Lung microvascular endothelial cell (primary cell): ENCODE data around the gene C2orf49. TPM values are rescaled to one million over a fixed set of nuclear protein-coding genes. Genes with fewer than 3 reads are reported as not detected.
A peak's percentile ranks its signal among the peaks of the same experiment; 100 is the strongest.
"Not testable (repeated sequence)": the region's sequence is repeated elsewhere in the genome, so short reads cannot be mapped to it uniquely, and the experiment has no call there.

Experiments used
- DNase-seq, 2 donors: peaks; one replicate each; pipeline versions ENCODE4 v3.0.0 to v3.0.0-alpha.2; 2010; ENCODE audit warnings: low read depth in 2 of 2
- total RNA-seq: library from RNA; depleted of rRNA; stranded (reverse); fragments of >200 nt; gene quantifications from 2 replicates; pipeline ENCODE4 v1.2.1, GENCODE V29; 2014

Gene C2orf49
- total RNA-seq, 1 donor from 2014 or later: 11.7 TPM

DNA sequence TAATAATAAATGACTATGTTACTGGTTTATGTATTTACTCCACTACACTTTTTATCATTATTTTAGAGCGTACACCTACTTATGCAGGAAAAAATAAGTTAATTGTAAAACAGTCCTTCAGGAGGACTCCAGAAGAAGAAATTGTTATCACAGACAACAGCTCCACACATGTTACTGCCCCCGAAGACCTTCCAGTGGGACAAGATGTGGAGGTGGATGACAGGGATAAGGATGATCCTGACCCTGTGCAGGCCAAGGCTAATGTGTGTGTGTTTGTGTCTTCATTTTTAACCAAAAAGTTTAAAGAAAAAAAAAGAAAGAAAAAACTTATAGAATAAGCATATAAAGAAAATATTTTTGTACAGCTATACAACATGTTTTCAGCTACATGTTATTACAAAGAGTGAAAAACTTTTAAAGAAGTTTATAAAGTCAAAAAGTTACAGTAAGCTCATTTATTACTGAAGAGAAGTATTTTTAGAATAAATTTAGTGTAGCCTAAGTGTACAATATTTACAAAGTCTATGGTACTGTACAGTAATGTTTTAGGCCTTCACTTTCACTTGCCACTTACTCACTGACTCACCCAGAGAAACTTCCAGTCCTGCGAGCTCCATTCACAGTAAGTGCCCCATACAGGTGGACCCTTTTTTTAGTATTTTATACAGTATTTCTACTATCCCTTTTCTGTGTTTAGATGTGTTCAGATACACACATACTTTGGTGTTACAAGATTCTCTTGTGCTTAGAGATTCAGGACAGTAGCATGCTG lies 15.3 kb upstream of the C2orf49 start:
- DNase-seq: peak in 1 of 2 donors; percentile 13

DNA sequence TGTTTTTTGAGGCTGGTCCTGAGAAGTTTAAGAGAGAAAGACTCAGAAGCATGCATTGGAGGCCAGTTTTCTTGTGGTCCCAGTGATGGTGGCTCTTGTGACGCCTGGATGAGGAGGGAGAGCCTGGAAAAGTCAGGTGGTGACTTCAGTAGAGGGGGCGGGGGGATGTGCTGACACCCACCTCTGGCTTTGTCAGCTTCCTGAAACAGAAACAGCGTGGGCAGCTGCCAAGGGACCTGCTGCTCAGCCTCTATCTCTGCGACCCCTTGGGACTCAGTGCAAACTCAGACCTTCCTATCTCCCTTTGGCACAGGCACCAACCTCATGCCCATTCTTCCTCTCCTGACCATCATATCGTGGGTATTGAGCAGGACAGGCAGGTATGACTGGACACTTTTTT lies 14.2 kb upstream of the C2orf49 start:
- DNase-seq: peak; percentile 16 to 68

DNA sequence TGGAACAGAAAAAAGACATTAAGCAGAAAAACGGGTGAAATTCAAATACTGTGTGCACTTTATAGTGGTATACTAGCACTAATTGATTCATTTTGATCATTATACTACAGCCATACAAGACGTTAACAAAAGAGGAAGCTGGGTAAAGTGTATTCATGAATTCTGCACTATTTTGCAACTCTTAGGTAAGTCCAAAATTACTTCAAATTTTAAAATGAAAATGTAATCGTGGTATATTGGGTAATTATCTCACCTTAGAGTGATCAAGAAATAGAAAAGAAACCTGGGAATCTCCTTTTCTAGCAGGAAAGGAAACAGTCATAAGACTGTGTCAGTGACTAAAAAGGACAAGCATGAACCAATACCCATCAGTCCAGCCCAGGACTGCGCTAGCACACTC lies 13.2 kb upstream of the C2orf49 start:
- no peak for DNase-seq

DNA sequence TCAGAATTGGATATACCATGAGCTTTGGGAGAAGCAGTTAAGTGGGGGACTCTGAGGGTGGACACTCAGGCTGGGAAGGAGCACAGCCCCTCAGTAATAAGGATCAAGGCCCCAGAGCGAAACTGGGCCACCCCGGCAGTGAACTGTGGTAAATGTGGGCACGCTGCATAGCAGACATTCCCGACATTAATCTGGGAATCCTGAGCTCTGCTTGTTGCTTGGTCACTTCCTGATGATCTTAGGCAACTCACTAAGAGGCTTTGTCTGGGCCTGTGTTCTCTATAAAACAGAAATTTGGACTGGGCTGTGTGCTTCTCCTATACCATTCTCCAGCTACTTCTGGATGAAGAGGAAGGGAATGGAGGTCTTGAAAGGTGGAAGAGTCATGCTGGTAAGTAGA lies 12.6 kb upstream of the C2orf49 start:
- peak; percentile 55 to 61 for DNase-seq

DNA sequence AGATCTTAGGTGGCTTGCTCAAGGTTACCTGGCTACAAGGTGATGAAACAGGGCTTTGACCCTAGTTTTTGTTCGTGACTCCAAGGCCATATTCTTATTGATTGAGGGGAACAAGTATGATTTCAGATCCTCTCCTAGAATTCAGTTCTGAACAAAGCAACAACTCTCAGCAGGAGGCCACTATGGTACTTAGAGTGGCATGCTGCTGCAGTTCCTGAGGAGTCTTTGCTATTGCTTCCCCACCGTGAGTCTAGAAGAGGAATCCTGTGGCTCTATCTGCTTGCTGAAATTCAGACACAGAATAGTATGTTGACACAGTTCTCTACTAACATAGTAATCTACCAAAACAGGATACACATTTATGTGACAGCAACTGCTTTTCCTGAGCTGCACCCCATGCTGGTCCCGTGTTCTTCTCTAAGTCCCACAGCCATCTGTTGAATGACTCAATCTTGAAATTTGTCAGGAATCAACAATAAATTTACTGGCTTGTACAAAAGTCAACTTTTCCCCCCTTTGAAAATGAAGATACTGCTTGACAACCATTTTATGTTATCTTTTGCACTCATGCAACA lies 11.9 kb upstream of the C2orf49 start:
- peak; percentile 94 to 95 for DNase-seq

DNA sequence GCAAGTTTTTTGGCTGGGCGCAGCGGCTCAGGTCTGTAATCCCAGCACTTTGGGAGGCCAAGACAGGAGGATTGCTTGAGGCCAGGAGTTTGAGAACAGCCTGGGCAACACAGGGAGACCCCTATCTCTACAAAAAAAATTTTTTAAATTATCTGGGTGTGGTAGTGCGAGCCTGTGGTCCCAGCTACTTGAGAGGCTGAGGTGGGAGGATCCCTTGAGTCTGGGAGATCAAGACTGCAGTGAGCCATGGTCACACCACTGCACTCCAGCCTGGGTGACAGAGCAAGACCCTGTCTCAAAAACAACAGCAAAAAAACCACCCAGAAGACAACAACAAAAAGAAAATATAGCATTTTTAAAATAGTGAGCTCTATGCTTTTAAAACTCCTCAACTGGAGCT lies 10.1 kb upstream of the C2orf49 start:
- not testable (repeated sequence) for DNase-seq

DNA sequence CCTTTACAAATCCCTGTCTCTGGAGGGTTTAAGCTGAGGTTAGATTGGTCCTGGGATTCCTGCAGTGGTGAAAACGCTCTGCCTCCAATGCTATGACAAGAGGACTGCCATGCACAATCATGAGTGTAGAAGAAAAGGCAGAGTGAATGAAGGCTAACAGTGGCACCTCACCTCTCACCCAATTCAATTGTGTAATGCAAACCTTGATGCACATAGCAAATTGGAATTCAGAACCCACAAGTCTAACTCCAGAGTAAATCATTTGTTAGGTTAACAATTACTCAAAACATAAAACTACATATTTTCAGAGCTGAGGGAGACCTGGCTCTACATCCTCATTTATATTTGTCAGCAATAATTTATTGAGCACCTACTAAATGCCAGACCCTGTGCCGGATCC lies 9.7 kb upstream of the C2orf49 start:
- DNase-seq: no peak

DNA sequence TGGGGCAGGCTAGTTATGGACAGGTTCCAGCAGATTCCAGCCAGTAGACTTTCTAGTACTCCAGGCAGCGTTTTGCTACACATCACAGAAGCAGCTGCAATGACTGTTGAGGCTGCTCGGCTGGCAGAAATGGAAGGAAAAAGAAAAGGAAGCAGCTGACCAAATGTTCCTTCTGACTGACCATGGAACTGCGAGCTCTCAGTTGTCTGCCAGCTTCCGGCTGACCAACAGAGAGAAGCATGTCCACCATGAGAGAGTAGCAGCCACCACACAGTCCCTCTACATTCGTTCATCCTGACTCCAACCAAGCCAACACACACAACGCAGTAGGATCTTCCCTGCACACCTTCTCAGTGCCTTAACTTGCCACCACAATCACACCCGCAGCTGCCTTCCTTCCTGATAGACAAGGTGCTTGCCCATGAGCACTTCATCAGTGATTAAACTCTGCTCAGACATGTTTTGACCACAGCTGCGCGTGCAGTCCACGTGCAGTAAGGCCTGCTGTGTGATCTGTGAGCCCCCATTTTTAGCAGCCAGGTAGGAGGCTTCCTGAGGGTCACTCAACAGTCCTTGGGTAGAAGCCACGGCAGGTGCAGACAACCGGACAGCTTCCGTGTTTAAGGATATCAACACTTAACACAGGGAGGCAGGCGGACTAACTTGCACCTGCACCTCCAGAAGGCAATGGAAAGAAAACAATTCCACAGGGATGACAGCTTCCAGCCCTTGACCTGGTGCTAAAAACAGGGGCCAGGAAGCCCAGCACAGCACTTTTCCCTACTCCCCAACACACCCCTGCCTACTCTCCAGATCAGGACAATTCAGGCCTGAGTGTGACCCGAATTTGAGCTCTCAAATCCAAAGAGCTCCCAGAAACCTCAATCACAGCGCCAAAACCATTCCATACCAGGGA lies 8.8 kb upstream of the C2orf49 start:
- DNase-seq: peak; percentile 79

DNA sequence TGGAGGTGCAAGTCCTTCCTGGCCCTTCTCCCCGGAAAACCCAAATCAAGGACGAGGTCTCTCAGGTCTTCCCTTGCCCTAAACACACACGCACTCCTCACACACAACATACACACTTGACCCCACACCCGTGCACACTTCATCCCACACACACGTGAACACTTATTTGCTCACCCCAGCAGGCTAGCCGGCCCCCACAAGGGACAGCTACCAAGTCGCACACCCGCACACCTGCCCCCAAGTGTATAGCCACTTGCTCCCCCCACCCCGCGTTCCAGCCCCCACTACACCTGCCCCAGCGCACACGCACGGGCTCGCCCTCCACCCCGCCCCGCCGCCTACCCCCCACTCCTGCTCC lies 8.2 kb upstream of the C2orf49 start:
- peak; percentile 22 to 26 for DNase-seq

DNA sequence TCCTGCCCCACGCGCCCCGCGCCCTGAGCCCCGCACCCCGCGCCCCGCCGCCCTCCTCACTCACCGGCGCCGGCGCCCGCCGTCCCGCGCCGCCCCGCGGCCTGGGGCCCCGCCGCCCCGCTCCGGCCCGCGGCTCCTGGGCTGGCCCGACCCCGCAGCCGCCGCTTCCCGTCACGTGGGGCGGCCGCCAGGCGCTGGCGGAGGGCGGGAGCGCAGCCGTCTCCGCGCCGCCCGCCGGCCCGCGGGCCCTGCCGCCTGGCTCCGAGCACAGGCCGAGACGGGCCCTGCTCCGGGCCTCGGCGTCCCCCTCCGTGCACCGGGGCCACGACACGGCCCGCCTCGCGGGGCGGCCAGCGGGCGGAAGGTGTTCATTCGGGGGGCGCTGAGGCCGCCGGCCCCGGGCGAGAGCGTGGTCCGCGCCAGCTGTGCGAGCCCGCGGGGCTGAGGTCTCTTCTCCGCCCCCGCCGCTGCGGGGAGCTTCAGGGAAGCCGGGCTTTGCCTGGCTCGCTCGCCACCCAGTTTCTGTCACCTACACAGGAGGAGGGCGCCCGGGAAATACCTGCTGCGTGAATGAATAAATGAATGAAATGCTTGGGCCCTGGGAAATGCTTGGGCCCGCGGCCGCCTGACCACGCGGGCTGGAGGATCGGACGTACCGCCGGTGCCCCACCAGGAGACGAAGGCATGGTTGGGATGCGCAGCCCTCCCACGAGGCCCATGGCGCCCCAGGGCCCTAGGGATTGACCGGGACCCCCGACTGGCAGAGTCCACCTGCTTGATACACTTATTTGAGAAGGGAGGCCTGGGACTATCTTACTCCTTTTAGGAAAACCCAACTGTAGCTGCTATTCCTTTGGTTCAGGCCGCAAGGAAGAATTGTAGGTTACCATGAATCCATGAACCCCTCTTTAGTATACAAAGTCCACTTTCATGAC lies 7.5 kb upstream of the C2orf49 start, which contains the start of gene TGFBRAP1:
TSS of gene TGFBRAP1 (minus strand) at position 175 of the 935 bp plus-strand sequence. CDS start 21,434 bp downstream, outside the sequence.
- peak; percentile 52 to 64 for DNase-seq

DNA sequence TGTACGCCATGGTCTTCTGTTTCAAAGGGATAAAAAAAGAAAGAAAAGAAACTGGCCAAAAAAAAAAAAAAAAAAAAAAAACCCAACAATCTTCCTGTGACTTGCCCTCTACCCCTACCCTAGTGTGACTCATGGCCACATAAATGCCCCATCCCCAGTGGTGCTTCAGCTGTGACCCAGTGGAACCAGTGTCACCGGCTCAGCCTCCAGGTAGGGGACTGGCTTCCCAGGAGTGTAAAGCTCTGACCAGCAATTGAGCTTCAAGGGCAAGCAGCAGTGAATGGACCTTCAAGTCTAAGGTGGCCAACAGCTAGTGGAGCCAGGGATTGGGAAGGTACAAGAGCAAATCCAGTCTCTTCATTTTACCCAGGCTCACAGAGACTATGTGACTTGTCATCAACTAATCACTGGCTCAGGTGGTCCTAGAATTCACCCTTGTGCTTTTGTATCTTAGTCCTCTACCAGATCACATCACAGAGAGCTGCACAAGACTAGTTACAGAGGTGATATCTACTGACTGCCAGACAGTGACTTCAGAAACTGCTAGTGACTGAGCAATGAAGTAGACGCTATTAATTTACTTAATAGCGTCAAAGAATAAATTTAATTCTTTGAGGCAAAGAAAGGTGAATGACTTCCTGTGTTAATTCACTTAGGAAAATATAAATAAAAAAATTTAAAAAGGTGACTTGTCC lies 6.5 kb upstream of the C2orf49 start:
- DNase-seq: no peak

DNA sequence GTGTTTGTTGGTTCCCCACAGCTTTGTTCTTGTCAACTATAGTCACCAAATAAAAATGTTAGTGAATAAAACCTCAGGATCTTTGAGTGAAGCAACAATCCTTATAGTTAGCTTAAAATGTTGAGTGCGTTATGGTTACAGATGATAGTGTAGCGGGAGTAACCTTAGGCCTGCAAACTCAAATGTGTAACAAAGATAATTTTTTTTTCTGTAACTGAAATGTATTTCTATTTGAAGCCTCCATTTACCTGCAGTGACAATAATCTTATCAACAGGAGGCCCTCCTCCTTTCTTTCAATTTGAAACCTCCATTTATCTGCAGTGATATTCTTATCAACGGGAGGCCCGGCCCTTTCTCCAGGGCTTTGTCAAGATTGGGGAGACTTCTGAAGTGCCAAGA lies 3.1 kb upstream of the C2orf49 start:
- DNase-seq: no peak

DNA sequence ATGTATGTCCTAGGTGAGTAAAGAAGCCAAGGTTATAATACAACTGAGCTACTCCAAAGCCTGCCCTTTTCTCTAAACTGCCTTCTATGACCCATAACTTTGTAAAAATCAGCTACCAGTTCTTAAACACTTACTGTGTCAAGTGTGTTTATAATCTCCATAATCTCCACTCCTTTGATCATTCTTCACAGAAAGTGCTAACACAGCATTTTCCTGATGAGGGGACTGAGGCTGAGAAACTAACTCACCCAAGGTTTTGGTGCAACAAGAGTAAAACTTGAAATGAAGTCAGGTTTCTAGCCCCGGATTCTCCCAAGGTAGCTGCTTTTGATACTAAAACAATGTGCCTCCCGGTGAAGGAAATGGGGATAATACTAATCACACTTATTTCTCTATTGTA lies 1.9 kb upstream of the C2orf49 start:
- no peak for DNase-seq

DNA sequence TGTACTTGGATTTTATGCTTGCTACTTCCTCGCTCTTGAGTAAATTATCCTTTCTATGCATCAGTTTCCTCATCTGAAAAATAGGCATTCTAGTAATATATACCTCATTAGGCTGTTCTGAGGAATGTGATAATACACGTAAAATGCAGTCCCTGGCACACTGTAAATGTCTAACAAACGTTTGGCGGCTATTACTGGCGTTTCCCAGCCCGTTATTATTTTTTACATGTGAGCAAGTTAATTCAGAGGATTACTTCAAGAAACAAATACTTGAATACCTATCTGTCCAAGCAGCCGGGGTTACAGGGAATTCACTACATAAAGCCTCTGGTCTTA lies 586 bp upstream of the C2orf49 start:
- no peak for DNase-seq

DNA sequence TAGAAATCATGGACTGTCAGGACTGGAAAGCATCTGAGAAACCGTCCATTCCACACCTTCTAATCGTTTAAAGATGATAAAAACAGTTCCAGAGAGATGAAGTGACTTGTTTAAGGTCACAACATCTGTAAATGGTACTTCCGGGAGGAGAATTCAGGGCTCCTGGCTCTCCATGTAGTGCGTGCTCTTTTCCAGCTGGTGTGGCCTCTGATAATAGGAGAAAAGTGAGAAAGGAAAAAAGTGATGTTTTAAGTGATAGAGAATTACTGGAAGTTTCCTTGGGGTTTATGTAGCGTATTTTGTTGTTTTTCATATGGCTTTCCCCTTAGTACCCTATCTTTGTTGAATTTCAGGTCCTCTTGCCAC lies 663 bp downstream of the C2orf49 start:
- DNase-seq: no peak

DNA sequence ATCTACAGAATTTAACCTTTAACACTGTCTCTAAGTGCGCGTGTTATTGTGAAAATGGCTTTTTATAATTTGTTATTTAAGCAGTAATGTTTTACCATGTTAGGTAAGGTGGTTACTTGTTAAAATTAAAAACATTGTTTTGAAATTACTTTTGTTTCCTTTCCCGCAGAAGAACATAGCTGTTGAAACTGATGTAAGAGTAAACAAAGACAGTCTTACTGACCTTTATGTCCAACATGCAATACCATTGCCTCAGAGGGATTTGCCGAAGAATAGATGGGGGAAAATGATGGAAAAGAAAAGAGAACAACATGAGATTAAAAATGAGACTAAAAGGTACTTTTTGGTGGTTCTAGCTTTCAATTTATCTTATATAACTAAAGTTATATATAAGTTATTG lies 2.1 kb downstream of the C2orf49 start:
- DNase-seq: no peak

DNA sequence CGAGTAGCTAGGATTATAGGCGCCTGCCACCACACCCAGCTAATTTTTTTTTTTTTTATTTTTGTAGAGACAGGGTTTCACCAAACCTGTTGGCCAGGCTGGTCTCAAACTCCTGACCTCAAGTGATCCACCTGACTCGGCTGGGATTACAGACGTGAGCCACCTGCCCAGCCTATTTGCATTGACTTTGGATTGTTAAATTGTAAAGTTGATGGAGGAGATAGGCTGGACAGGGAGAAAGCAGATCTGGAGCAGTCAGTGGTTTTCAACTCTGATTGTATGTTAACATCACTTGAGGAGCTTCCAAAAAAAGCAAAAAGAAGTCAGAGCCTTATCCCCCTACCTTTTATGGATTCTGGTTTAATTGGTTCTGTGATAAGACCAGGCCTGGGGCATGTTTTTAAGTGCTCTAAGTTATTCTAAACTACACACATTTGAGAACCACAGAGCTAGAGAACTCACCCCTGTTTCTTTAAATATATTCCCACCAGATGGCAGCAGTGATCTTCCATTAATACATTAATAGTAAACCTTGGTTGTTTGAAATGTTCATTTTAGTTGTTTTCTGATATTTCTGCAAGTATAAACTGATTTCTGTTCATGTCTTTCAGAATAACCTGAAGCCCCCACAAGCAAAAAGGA lies 7.5 kb downstream of the C2orf49 start:
- peak; percentile 55 to 73 for DNase-seq

DNA sequence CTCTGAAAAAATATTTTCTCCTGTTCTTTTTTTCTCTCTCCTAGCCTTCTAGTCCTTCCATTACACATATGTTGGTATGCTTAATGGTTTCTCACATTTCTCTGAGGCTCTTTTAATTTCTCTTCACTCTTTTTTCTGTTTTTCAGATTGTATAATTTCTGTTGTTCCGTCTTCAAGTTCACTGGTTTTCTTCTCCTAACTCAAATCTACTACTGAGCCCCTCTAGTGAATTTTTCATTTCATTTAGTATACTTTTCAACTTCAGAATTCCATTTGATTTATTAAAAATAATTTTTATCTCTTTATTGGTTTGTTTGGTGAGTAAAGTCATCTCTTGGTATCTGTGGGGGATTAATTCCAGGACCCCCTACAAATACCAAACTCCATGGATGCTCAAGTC lies 19.8 kb downstream of the C2orf49 start:
- DNase-seq: no peak

DNA sequence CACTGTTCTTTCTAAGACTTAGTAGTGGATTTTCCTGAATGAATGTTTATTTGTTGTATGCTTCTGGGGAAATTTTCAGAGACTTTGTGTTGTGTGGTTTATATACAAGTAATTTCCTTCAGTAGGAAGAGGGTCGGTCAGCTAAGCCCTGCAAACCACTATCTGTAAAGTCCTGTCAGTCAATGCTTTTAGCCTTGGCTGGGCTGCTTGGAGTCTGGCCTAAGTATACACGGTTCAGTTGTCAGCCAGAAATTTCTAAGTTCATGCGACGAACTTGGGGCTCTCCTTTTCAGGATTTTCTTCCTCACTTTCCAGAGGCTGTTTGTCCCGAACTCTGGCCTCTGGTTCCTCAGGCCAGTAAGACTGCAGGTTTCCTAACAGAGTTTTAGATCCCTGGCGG lies 21.3 kb downstream of the C2orf49 start:
- no peak for DNase-seq
